Lower leg skin (tissue), 4 donors: ENCODE results near the gene FSTL1. TPM values are rescaled to one million over a fixed set of nuclear protein-coding genes. Genes with fewer than 3 reads are reported as not detected.
"Not testable (repeated sequence)": the region's sequence is repeated elsewhere in the genome, so short reads cannot be mapped to it uniquely, and the experiment has no call there.

Source experiments
- DNase-seq, 2 donors: peaks; one replicate each; pipeline ENCODE4 v3.0.0-alpha.2; 2019; ENCODE audit warnings: low spot score in 2 of 2
- H3K4me3 ChIP-seq: fragments of 200-600 bp; sonication (generic); 2 replicates; pipeline ENCODE4 v1.5.1; 2017; ENCODE audit warnings: mild to moderate bottlenecking, low read depth; ENCODE audit not compliant: poor library complexity, severe bottlenecking
- POLR2A ChIP-seq, 2 donors: fragments of 450-650 bp; IDR thresholded peaks; one replicate each; pipeline ENCODE4 v1.6.1; 2016 to 2017; ENCODE audit warnings: antibody characterized with exemption in 2 of 2, mild to moderate bottlenecking in 1 of 2, moderate library complexity in 1 of 2
- WGBS, 2 donors: methylation state at CpG; one replicate each; pipeline ENCODE4 v1.1.5; 2018; 5-methylcytosine and 5-hydroxymethylcytosine counted together
- intact Hi-C: fragments of 100-400 bp; cut with DNase I; formaldehyde crosslinking; loops from one replicate; pipeline ENCODE4 v1.15.0; 2023; ENCODE audit warnings: low total_unique reads
- total RNA-seq, 4 donors: library from RNA; depleted of rRNA; stranded (reverse); fragments of >200 nt; gene quantifications; one replicate each; pipeline ENCODE4 v1.1.0, GENCODE V29; 2016
- TF ChIP-seq, protein P1 (sequence below), 3 donors: fragments of 450-650 bp; IDR thresholded peaks; one replicate each; pipeline ENCODE4 v1.5.1; 2016; ENCODE audit warnings: antibody characterized with exemption in 3 of 3, mild to moderate bottlenecking in 3 of 3, moderate library complexity in 2 of 3

The FSTL1 gene
- total RNA-seq, 4 donors from 2014 or later, result 52.8 to 207 (median 104) TPM

DNA sequence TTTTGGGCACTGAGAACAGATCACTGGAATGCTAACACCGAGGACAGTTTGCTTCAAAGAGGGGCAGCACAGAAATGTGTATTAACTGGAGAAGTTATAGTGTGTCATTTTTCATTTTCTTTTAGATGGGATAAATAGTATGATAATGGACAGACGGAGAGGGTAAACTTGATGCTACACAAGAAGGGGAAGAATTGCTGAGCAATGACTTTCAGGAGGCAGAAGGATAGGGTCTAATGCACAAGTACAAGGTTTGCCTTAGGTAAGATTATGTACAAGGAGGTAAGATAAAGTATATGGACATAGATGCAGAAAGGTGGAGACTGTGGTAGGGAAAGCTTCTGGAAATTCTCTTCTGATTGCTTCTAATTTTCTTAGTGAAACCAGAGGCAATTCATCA lies 69.3 kb downstream of the FSTL1 start:
- no peak overlapping the region for H3K4me3 ChIP-seq
- intact Hi-C loops, result no loop called here
- 86 to 91% methylated on average over 2 of the region's 2 CpGs for whole genome bisulfite sequencing, 2 donors

DNA sequence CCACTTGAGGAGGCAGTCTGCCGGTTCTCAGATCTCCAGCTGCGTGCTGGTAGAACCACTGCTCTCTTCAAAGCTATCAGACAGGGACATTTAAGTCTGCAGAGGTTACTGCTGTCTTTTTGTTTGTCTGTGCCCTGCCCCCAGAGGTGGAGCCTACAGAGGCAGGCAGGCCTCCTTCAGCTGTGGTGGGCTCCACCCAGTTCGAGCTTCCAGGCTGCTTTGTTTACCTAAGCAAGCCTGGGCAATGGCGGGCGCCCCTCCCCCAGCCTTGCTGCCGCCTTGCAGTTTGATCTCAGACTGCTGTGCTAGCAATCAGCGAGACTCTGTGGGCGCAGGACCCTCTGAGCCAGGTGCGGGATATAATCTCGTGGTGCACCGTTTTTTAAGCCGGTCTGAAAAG lies 72.8 kb downstream of the FSTL1 start:
- intact Hi-C loops, H3K4me3 ChIP-seq, DNase-seq: not testable (repeated sequence)
- 56 to 77% methylated on average over 12 of the region's 12 CpGs for WGBS, 2 donors

More for the DNA sequence above, 69.3 kb downstream of the FSTL1 start:
- TF ChIP-seq POLR2A (IDR thresholded peaks at IDR 0.05), result no peak
- TF ChIP-seq, protein P1, sequence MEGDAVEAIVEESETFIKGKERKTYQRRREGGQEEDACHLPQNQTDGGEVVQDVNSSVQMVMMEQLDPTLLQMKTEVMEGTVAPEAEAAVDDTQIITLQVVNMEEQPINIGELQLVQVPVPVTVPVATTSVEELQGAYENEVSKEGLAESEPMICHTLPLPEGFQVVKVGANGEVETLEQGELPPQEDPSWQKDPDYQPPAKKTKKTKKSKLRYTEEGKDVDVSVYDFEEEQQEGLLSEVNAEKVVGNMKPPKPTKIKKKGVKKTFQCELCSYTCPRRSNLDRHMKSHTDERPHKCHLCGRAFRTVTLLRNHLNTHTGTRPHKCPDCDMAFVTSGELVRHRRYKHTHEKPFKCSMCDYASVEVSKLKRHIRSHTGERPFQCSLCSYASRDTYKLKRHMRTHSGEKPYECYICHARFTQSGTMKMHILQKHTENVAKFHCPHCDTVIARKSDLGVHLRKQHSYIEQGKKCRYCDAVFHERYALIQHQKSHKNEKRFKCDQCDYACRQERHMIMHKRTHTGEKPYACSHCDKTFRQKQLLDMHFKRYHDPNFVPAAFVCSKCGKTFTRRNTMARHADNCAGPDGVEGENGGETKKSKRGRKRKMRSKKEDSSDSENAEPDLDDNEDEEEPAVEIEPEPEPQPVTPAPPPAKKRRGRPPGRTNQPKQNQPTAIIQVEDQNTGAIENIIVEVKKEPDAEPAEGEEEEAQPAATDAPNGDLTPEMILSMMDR (IDR thresholded peaks at IDR 0.05), result no peak
- DNase-seq, result no peak

DNA sequence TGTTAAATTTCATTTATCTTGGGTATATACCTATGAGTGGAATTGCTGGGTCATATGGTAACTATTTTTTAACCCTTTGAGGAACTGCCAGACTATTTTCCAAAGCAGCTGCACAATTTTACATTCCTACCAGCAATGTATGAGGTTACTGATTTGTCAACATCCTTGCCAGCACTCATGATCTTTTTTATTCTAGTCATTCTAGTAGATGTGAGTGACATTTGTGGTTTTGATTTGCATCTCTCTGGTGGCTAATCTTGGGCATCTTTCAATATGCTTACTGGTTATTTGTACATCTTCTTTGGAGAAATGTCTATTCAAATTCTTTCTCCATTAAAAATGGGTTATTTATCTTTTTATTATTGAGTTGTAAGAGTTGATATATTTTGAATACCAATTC lies 80.3 kb downstream of the FSTL1 start:
- TF ChIP-seq POLR2A (IDR thresholded peaks at IDR 0.05), result no peak
- TF ChIP-seq, protein P1 (IDR thresholded peaks at IDR 0.05), result no peak
- H3K4me3 ChIP-seq, result no peak overlapping the region
- intact Hi-C loops, result no loop called here
- DNase-seq, result no peak

DNA sequence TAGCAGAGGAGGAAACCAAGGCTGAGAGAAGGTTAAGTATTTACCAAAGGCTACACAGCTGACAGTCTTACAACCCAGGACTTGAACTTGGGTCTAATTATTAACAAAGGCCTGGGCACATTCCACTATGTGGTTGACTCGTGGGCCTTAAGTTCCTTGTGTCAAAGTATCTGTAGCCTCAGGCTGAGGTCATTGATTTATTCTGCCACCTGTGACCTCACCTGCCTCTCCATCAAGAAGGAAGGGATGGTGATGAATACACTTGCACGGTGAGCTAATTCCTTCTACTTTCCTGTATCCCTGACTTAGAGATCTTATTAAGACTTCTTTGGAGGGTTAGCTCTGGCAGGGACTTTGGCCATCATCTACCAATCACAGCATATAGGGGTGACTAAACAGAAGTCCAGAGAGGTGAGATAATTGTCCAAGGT lies 81.7 kb downstream of the FSTL1 start:
- 44 to 51% methylated on average over 2 of the region's 2 CpGs for WGBS, 2 donors
- no peak for DNase-seq
- no peak for TF ChIP-seq POLR2A (IDR thresholded peaks at IDR 0.05)
- TF ChIP-seq, protein P1 (IDR thresholded peaks at IDR 0.05), result no peak
- intact Hi-C loops, result no loop called here
- H3K4me3 ChIP-seq, result no peak overlapping the region

DNA sequence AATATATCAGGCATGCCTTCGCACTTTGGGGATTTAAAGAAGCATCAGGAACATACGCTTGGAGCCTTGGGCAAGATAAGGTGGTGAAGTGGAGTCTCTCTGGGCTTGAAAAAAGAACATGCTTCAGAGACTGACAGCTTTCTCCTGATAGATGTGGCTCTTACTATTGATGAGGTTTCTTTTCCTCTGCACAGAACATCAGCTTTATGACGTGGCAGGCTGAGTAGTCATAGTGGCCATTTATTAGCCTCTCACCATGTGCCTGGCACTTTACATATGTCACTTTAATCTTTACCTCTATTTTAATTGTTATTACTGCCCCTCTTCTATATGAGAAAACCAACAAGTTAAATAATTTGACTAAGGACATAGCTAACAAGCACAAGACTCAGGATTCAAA lies 82.6 kb downstream of the FSTL1 start:
- 77 to 81% methylated on average over 3 of the region's 3 CpGs for WGBS, 2 donors
- TF ChIP-seq, protein P1 (IDR thresholded peaks at IDR 0.05), result no peak
- no peak for TF ChIP-seq POLR2A (IDR thresholded peaks at IDR 0.05)
- no peak overlapping the region for H3K4me3 ChIP-seq
- intact Hi-C loops, result no loop called here
- no peak for DNase-seq

DNA sequence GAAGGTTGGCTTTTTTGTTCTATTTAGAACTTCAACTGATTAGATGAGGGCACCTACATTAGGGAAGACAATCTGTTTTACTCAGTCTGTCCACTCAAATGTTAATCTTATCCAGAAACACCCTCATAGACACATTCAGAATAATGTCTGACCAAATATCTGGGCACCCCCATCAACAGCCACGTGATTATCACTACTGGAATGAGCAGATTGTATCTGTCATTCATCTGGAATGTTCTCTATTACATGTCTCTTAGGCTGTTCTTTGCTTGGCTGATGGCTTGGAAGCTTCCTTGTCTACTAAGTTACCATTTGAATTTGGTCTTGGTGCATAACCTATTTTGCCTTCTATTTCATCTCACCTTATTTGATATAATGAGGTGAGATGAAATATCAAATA lies 86.0 kb downstream of the FSTL1 start:
- 15 to 16% methylated on average over 1 of the region's 1 CpG for whole genome bisulfite sequencing, 2 donors
- intact Hi-C loops, result no loop called here
- DNase-seq, result no peak
- no peak for TF ChIP-seq POLR2A (IDR thresholded peaks at IDR 0.05)
- no peak overlapping the region for H3K4me3 ChIP-seq

DNA sequence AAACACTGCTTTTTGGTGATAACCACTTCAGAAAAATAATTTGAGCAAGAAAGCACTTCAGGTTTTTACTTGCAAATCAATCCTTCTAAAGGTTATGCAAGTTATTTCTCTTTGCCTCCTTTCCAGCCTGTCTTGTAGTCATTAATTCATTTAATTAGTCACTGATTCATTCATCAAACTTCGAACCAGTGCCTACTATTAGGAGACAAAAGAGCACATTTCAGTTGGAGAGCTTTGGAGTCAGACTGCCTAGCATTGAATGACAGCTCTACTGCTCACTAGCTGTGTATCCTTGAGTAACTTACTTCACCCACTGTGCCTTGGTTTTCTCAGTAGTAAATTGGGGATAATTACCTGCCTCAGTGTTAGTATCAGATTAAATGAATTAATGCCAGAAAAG lies 86.7 kb downstream of the FSTL1 start:
- H3K4me3 ChIP-seq, result no peak overlapping the region
- intact Hi-C loops, result no loop called here
- 55 to 58% methylated on average over 1 of the region's 1 CpG for WGBS, 2 donors
- no peak for DNase-seq
- no peak for TF ChIP-seq POLR2A (IDR thresholded peaks at IDR 0.05)
- TF ChIP-seq, protein P1 (IDR thresholded peaks at IDR 0.05), result no peak
